ENCODE results near the gene NACA2. TPM values are rescaled to one million over a fixed set of nuclear protein-coding genes. Genes with fewer than 3 reads are reported as not detected.
"Not testable (repeated sequence)": the region's sequence is repeated elsewhere in the genome, so short reads cannot be mapped to it uniquely, and the experiment has no call there.

Gene NACA2
- total and polyA plus RNA-seq, 10 donors = 0.16 to 0.43 (median 0.23) TPM; not detected in 7

DNA sequence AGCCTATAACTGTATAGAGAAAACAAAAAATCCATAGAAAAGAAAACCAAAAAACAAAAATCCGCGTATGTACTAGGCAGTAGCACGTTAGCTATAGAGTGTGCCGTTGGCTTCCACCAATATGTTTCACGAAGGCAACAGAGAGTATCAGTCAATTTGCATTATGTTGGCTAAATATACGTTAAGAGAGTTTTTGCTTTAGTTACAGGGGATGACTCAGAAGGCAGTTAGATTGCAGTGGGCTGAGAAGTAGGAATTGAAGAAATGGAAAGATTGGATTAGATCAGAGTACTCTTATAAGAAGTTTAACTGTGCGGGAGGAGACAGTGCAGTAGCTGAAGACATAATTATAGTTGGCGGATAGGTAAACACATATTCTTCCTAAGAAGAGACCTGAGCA lies 911 bp upstream of the NACA2 start:
- TF ChIP-seq POLR2AphosphoS5 (IDR thresholded peaks at IDR 0.05) (no peak), POLR2A (IDR thresholded peaks at IDR 0.05) (no peak)
- TF ChIP-seq, protein P1, sequence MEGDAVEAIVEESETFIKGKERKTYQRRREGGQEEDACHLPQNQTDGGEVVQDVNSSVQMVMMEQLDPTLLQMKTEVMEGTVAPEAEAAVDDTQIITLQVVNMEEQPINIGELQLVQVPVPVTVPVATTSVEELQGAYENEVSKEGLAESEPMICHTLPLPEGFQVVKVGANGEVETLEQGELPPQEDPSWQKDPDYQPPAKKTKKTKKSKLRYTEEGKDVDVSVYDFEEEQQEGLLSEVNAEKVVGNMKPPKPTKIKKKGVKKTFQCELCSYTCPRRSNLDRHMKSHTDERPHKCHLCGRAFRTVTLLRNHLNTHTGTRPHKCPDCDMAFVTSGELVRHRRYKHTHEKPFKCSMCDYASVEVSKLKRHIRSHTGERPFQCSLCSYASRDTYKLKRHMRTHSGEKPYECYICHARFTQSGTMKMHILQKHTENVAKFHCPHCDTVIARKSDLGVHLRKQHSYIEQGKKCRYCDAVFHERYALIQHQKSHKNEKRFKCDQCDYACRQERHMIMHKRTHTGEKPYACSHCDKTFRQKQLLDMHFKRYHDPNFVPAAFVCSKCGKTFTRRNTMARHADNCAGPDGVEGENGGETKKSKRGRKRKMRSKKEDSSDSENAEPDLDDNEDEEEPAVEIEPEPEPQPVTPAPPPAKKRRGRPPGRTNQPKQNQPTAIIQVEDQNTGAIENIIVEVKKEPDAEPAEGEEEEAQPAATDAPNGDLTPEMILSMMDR (IDR thresholded peaks at IDR 0.05 in 8 of 11, conservative IDR thresholded peaks at IDR 0.05 in 3 of 11) = no peak
- H3K27me3 ChIP-seq (replicated peaks in 1 of 7) = peaks cover 0 to 67% (median 2%) of the 10 kb centered on the region in 7 donors
- DNase-seq = no peak
- no peak overlapping the region for H3K27ac ChIP-seq
- no peaks in the 10 kb centered on the region for H3K36me3 ChIP-seq
- WGBS, 5 donors = 86 to 94% (median 90%) methylated on average over 8 of the region's 8 CpGs
- intact Hi-C loops (cut with DNase I; ENCODE audit: low total_unique reads) = no loop called here
- no peaks in the 10 kb centered on the region for H3K4me1 ChIP-seq
- H3K4me3 ChIP-seq = no peak overlapping the region
- no peaks in the 10 kb centered on the region for H3K9me3 ChIP-seq

DNA sequence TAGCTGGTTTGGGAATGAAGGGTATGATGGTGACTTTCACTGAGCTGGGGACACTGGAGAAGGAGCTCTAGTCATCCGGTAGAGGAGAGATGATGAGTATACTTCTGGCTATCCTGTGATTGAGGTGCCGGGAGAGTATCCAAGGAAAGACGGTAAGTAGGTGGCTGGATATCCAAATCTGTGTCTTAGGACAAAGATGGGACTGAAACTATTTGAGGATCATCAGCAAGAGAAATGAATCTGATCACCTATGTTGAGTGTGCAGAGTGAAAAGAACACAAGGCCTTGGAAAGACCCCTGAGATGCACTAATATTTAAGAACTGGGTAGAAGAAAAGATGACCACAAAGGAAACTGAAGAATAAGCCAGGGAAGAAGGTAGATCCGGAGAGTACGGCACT lies 1.0 kb downstream of the NACA2 start:
- Histone ChIP-seq H3K27me3 (replicated peaks in 1 of 7) (peaks cover 0 to 49% (median 2%) of the 10 kb centered on the region in 7 donors), H3K4me3 (no peak overlapping the region), H3K4me1 (no peaks in the 10 kb centered on the region), H3K36me3 (no peaks in the 10 kb centered on the region), H3K9me3 (no peaks in the 10 kb centered on the region), H3K27ac (no peak overlapping the region)
- intact Hi-C loops (cut with DNase I; ENCODE audit: low total_unique reads) = no loop called here
- TF ChIP-seq POLR2A (IDR thresholded peaks at IDR 0.05) (no peak), POLR2AphosphoS5 (IDR thresholded peaks at IDR 0.05) (no peak)
- TF ChIP-seq, protein P1 (IDR thresholded peaks at IDR 0.05 in 8 of 11, conservative IDR thresholded peaks at IDR 0.05 in 3 of 11) = no peak
- 91 to 96% (median 95%) methylated on average over 5 of the region's 5 CpGs for WGBS, 5 donors
- no peak for DNase-seq

GRCh38 chr17:61587807-61588660 lies 3.0 kb downstream of the NACA2 start:
- DNase-seq = no peak
- WGBS, 5 donors = 72 to 90% (median 76%) methylated on average over 4 of the region's 4 CpGs
- intact Hi-C loops (cut with DNase I; ENCODE audit: low total_unique reads) = no loop called here
- Histone ChIP-seq H3K4me3 (no peak overlapping the region), H3K4me1 (no peaks in the 10 kb centered on the region), H3K27ac (no peak overlapping the region), H3K27me3 (replicated peaks in 1 of 7) (peaks cover 0 to 31% (median 0%) of the 10 kb centered on the region in 7 donors), H3K9me3 (no peaks in the 10 kb centered on the region), H3K36me3 (no peaks in the 10 kb centered on the region)
- TF ChIP-seq, protein P1 (IDR thresholded peaks at IDR 0.05 in 8 of 11, conservative IDR thresholded peaks at IDR 0.05 in 3 of 11) = no peak
- TF ChIP-seq POLR2A (IDR thresholded peaks at IDR 0.05) (no peak), POLR2AphosphoS5 (IDR thresholded peaks at IDR 0.05) (no peak)

DNA sequence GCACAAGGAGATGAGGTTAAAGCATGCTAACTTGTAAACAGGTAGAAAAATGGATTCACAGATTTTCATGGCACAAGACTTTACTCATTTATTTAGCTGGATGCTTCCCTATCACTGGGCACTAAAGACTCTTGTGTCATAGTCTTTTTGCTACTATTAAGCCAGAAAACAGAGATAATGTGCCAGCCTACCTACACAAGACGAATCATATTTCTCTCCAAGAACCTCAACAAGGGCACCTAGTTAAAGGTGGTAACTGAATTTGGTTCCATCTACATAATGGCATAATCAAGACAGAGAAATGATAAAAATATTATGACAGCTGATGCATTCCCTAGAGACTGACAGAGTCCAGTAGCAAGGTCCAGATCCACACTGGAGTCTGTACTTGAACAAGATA lies 3.8 kb downstream of the NACA2 start:
- H3K36me3 ChIP-seq = no peaks in the 10 kb centered on the region
- H3K27me3 ChIP-seq (replicated peaks in 1 of 7) = peaks cover 0 to 23% (median under 1%) of the 10 kb centered on the region in 7 donors
- H3K4me1 ChIP-seq = no peaks in the 10 kb centered on the region
- intact Hi-C loops (cut with DNase I; ENCODE audit: low total_unique reads) = no loop called here
- WGBS, 5 donors = 86 to 94% (median 90%) methylated on average over 1 of the region's 1 CpG
- no peak overlapping the region for H3K27ac ChIP-seq
- TF ChIP-seq, protein P1 (IDR thresholded peaks at IDR 0.05 in 8 of 11, conservative IDR thresholded peaks at IDR 0.05 in 3 of 11) = no peak
- TF ChIP-seq POLR2AphosphoS5 (IDR thresholded peaks at IDR 0.05) (no peak), POLR2A (IDR thresholded peaks at IDR 0.05) (no peak)
- no peak for DNase-seq
- no peaks in the 10 kb centered on the region for H3K9me3 ChIP-seq
- H3K4me3 ChIP-seq = no peak overlapping the region

DNA sequence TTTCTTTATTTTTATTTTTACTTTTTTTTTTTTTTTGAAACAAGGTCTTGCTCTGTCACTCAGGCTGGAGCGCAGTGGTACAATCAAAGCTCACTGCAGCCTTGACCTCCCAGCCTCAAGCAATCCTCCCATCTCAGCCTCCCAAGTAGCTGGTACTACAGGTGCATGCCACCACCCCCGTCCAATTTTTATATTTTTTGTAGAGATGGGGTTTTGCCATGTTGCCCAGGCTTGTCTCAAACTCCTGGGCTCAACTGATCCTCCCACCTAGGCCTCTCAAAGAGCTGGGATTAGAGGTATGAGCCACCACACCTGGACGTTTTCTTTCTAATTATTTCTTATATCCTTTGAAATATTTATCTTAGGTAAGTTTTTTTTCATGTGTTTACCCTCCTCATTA lies 4.4 kb downstream of the NACA2 start:
- DNase-seq; H3K27ac ChIP-seq; H3K4me3 ChIP-seq; H3K36me3 ChIP-seq; intact Hi-C loops (cut with DNase I; ENCODE audit: low total_unique reads); H3K9me3 ChIP-seq; H3K4me1 ChIP-seq: not testable (repeated sequence)
- 58 to 78% (median 69%) methylated on average over 3 of the region's 3 CpGs for WGBS, 5 donors
- H3K27me3 ChIP-seq (replicated peaks in 1 of 7) = peaks cover 0 to 17% (median under 1%) of the 10 kb centered on the region in 7 donors
